WTC11 (cell line): Measurements from ENCODE around the gene TPST2. TPM values are rescaled to one million over a fixed set of nuclear protein-coding genes. Genes with fewer than 3 reads are reported as not detected.

Experiments used
- ATAC-seq: fragments of 200-7000 bp; cut with Tn5 transposase; 2 replicates; pipeline ENCODE4 v1.10.0; 2021; ENCODE audit warnings: mild to moderate bottlenecking, moderate library complexity
- CTCF ChIA-PET: fragments of 300-600 bp; sonication (Branson Sonifier 250); formaldehyde crosslinking; loops from one replicate; lab custom pipeline; 2021; ENCODE audit warnings: antibody characterized with exemption; lab: Charles Lee
- POLR2A ChIA-PET: fragments of 350-600 bp; sonication (Branson Sonifier 250); formaldehyde crosslinking; loops from one replicate; lab custom pipeline; 2021; ENCODE audit warnings: antibody characterized with exemption; lab: Charles Lee
- DNase-seq: peaks from one replicate; pipeline ENCODE4 v3.0.0; 2021; ENCODE audit warnings: low spot score
- H3K27ac Mint-ChIP-seq: 2 replicates; pipeline ENCODE4 v1.8.0; 2021; ENCODE audit warnings: mixed read lengths
- H3K27me3 Mint-ChIP-seq: 2 replicates; pipeline ENCODE4 v1.8.0; 2021; ENCODE audit warnings: low read depth, mild to moderate bottlenecking, moderate library complexity, mixed read lengths
- H3K36me3 Mint-ChIP-seq: 2 replicates; pipeline ENCODE4 v1.8.0; 2021; ENCODE audit warnings: mixed read lengths
- H3K4me1 Mint-ChIP-seq: 2 replicates; pipeline ENCODE4 v1.8.0; 2022; ENCODE audit warnings: mixed read lengths
- H3K4me3 Mint-ChIP-seq: 2 replicates; pipeline ENCODE4 v1.8.0; 2021; ENCODE audit warnings: mild to moderate bottlenecking, moderate library complexity, mixed read lengths
- H3K9me3 Mint-ChIP-seq: 2 replicates; pipeline ENCODE4 v1.8.0; 2021; ENCODE audit warnings: mixed read lengths
- ARID4B ChIP-seq: sonication (generic); formaldehyde crosslinking; IDR thresholded peaks from 2 replicates; pipeline ENCODE4 v1.8.0; 2023; ENCODE audit warnings: missing genetic modification reagents, mild to moderate bottlenecking, borderline replicate concordance
- ATF3 ChIP-seq: sonication (generic); formaldehyde crosslinking; conservative IDR thresholded peaks from 2 replicates; pipeline ENCODE4 v1.8.1; 2022; ENCODE audit warnings: mild to moderate bottlenecking, missing genetic modification reagents
- CREM ChIP-seq: sonication (generic); formaldehyde crosslinking; IDR thresholded peaks from 2 replicates; pipeline ENCODE4 v1.8.1; 2022; ENCODE audit warnings: mild to moderate bottlenecking, missing genetic modification reagents, moderate library complexity
- FOXP1 ChIP-seq: sonication (generic); formaldehyde crosslinking; IDR thresholded peaks from 2 replicates; pipeline ENCODE4 v1.8.0; 2022; ENCODE audit warnings: missing genetic modification reagents, mild to moderate bottlenecking, moderate library complexity, borderline replicate concordance
- FOXP4 ChIP-seq: sonication (generic); formaldehyde crosslinking; IDR thresholded peaks from 2 replicates; pipeline ENCODE4 v1.8.0; 2022; ENCODE audit warnings: mild to moderate bottlenecking, missing genetic modification reagents
- GRHL2 ChIP-seq: fragments of 250-450 bp; sonication (Bioruptor Pico); IDR thresholded peaks from 2 replicates; pipeline ENCODE4 v1.8.0; 2022; ENCODE audit warnings: mild to moderate bottlenecking, moderate library complexity; ENCODE audit not compliant: insufficient replicate concordance, severe bottlenecking
- JUN ChIP-seq: sonication (generic); formaldehyde crosslinking; IDR thresholded peaks from 2 replicates; pipeline ENCODE4 v1.8.0; 2023; ENCODE audit warnings: mild to moderate bottlenecking, missing genetic modification reagents
- MXD4 ChIP-seq: fragments of 250-450 bp; sonication (Bioruptor Pico); IDR thresholded peaks from 2 replicates; pipeline ENCODE4 v1.8.0; 2021; ENCODE audit warnings: mild to moderate bottlenecking, moderate library complexity, borderline replicate concordance
- NR1H2 ChIP-seq: sonication (generic); formaldehyde crosslinking; IDR thresholded peaks from 2 replicates; pipeline ENCODE4 v1.9.0; 2021; ENCODE audit warnings: mild to moderate bottlenecking, moderate library complexity, missing genetic modification reagents
- OVOL2 ChIP-seq: fragments of 250-450 bp; sonication (Bioruptor Pico); IDR thresholded peaks from 2 replicates; pipeline ENCODE4 v1.9.0; 2021; ENCODE audit warnings: mild to moderate bottlenecking, borderline replicate concordance
- PREB ChIP-seq: sonication (generic); formaldehyde crosslinking; IDR thresholded peaks from 2 replicates; pipeline ENCODE4 v1.8.1; 2022; ENCODE audit warnings: mild to moderate bottlenecking, missing genetic modification reagents, moderate library complexity, borderline replicate concordance
- RELA ChIP-seq: sonication (generic); formaldehyde crosslinking; IDR thresholded peaks from 2 replicates; pipeline ENCODE4 v1.8.1; 2022; ENCODE audit warnings: missing genetic modification reagents, mild to moderate bottlenecking, borderline replicate concordance
- RORB ChIP-seq: fragments of 250-450 bp; sonication (Bioruptor Pico); IDR thresholded peaks from 2 replicates; pipeline ENCODE4 v1.9.0; 2021; ENCODE audit warnings: mild to moderate bottlenecking
- TEAD1 ChIP-seq: sonication (generic); formaldehyde crosslinking; IDR thresholded peaks from 2 replicates; pipeline ENCODE4 v1.8.0; 2022; ENCODE audit warnings: mild to moderate bottlenecking, missing genetic modification reagents
- ZNF281 ChIP-seq: sonication (generic); formaldehyde crosslinking; IDR thresholded peaks from 2 replicates; pipeline ENCODE4 v1.8.0; 2023; ENCODE audit warnings: mild to moderate bottlenecking, missing genetic modification reagents
- ZNF671 ChIP-seq: fragments of 250-450 bp; sonication (Bioruptor Pico); IDR thresholded peaks from 2 replicates; pipeline ENCODE4 v1.8.0; 2021; ENCODE audit warnings: mild to moderate bottlenecking
- total RNA-seq: library from RNA; stranded (reverse); gene quantifications from 3 replicates; pipeline ENCODE4 v1.2.3, GENCODE V29; 2021
- TF ChIP-seq, protein P1 (sequence below): sonication (generic); formaldehyde crosslinking; IDR thresholded peaks from 2 replicates; pipeline ENCODE4 v1.8.1; 2023; ENCODE audit warnings: mild to moderate bottlenecking, missing genetic modification reagents

Gene TPST2
- total RNA-seq, 1 experiment from 2014 or later, result 84.2 TPM

DNA sequence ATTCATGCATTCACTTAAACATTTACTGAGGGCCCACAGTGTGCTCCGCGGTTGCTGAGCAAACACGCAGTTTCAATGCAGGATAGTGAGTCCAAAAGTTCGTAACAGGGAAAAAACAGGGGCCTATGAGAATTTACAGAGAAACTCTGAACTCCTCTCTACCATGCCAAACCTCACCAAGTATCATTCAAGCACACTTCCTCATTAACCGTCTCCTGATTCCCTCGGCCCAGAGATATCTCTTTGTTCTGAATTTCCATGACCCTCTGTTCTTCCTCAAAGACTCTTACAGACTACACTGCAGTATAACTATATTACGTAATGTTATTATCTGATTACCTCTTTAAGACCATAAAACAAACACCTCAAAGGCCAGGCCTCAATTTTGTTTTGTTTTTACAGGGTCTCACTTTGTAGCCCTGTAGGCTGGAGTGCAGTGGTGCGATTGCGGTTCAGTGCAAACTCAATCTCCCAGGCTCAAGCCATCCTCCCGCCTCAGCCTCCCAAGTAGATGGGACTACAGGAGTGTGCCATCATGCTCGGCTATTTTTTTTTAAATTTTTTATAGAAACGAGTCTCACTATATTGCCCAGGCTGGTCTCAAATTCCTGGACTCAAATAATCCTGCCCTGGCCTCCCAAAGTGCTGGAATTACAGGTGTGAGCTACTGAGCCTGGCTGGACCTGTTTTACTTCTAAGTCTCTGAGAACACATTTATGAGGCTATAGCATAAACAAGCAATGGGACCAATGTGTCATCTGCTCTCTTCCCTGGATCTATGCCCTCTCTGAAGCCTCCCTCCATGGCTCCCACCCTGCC lies 109.9 kb downstream of the TPST2 start (continued):
- no peak for TF ChIP-seq ATF3
- TF ChIP-seq JUN (CRISPR knock-in tag), result no peak
- no peak for TF ChIP-seq OVOL2 (CRISPR knock-in tag)
- no peak for TF ChIP-seq FOXP4 (CRISPR knock-in tag)
- no peak for TF ChIP-seq ARID4B (CRISPR knock-in tag)

DNA sequence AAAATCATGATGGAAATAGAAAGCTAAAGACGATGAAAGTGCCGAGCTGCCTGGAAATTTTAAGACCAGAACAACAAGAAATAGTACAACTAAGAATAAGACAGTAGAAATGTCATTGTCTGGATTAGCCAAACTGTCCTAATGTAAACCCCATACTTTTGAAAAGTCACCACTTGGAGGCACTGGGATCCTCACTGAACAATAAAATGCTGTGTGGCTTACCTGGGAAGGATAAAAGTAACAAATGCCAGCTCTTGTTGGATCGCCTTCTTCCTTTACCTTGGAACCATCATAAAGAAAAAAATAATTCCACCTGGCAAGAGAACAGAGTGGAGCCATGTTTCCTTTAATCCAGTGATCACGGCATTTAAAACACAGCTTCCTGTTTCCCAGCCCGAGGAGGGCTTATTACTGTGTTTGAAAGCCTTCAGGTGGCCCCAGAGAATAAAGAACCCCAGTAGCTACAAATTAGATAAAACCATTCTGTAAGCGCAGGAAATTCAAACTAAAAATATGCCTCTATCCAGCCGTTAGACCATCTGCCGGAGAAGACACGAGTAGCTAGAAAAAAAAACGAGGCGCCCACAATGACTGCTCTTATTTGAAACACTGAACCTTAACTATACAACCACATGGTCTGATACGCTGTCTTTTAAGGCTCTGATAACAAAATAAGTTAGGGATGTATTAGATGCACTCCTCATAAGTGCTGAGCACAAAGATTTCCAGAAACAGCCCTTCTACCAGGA lies 110.7 kb downstream of the TPST2 start:
- H3K4me1 Mint-ChIP-seq, result peaks cover 35% of the 10 kb centered on the region
- H3K27ac Mint-ChIP-seq, result peak overlapping the region; percentile 38
- CTCF ChIA-PET, result interaction anchor here (0.9 to 1.4 kb wide), 3 partner anchors 18 to 115 kb away, joined by 3 to 7 read pairs (median 4); no protein-coding TSS in a partner anchor
- H3K27me3 Mint-ChIP-seq, result no peaks in the 10 kb centered on the region
- DNase-seq (no peak), ATAC-seq (no peak)
- no peaks in the 10 kb centered on the region for H3K9me3 Mint-ChIP-seq
- H3K36me3 Mint-ChIP-seq, result peaks cover 43% of the 10 kb centered on the region
- TF ChIP-seq CREM (CRISPR knock-in tag), result no peak
- H3K4me3 Mint-ChIP-seq, result peak overlapping the region; percentile 1
- POLR2A ChIA-PET, result no interaction called here

GRCh38 chr22:26477341-26477731 lies 112.6 kb downstream of the TPST2 start:
- TF ChIP-seq CREM (CRISPR knock-in tag), result no peak
- TF ChIP-seq FOXP1, result no peak
- no peak for TF ChIP-seq TEAD1 (CRISPR knock-in tag)
- TF ChIP-seq ZNF281 (CRISPR knock-in tag), result no peak
- TF ChIP-seq ZNF671 (CRISPR knock-in tag), result no peak
- TF ChIP-seq MXD4 (CRISPR knock-in tag), result no peak
- TF ChIP-seq, protein P1, sequence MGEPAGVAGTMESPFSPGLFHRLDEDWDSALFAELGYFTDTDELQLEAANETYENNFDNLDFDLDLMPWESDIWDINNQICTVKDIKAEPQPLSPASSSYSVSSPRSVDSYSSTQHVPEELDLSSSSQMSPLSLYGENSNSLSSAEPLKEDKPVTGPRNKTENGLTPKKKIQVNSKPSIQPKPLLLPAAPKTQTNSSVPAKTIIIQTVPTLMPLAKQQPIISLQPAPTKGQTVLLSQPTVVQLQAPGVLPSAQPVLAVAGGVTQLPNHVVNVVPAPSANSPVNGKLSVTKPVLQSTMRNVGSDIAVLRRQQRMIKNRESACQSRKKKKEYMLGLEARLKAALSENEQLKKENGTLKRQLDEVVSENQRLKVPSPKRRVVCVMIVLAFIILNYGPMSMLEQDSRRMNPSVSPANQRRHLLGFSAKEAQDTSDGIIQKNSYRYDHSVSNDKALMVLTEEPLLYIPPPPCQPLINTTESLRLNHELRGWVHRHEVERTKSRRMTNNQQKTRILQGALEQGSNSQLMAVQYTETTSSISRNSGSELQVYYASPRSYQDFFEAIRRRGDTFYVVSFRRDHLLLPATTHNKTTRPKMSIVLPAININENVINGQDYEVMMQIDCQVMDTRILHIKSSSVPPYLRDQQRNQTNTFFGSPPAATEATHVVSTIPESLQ, result no peak
- no peak for TF ChIP-seq GRHL2 (CRISPR knock-in tag)
- TF ChIP-seq RORB (CRISPR knock-in tag), result no peak
- TF ChIP-seq PREB, result no peak
- no peak for TF ChIP-seq NR1H2 (CRISPR knock-in tag)
- TF ChIP-seq RELA (CRISPR knock-in tag), result no peak
- POLR2A ChIA-PET, result no interaction called here
- Mint-ChIP-seq H3K4me3 (no peak overlapping the region), H3K9me3 (no peaks in the 10 kb centered on the region), H3K36me3 (peaks cover 62% of the 10 kb centered on the region), H3K4me1 (peaks cover 26% of the 10 kb centered on the region), H3K27ac (no peak overlapping the region), H3K27me3 (no peaks in the 10 kb centered on the region)
- CTCF ChIA-PET, result no interaction called here
- no peak for ATAC-seq
- DNase-seq, result no peak
